ENCODE data around the gene ADAP1. TPM values are rescaled to one million over a fixed set of nuclear protein-coding genes. Genes with fewer than 3 reads are reported as not detected.

The ADAP1 gene
- total RNA-seq, 2 experiments from 2014 or later, result 34.6 to 40.9 TPM

DNA sequence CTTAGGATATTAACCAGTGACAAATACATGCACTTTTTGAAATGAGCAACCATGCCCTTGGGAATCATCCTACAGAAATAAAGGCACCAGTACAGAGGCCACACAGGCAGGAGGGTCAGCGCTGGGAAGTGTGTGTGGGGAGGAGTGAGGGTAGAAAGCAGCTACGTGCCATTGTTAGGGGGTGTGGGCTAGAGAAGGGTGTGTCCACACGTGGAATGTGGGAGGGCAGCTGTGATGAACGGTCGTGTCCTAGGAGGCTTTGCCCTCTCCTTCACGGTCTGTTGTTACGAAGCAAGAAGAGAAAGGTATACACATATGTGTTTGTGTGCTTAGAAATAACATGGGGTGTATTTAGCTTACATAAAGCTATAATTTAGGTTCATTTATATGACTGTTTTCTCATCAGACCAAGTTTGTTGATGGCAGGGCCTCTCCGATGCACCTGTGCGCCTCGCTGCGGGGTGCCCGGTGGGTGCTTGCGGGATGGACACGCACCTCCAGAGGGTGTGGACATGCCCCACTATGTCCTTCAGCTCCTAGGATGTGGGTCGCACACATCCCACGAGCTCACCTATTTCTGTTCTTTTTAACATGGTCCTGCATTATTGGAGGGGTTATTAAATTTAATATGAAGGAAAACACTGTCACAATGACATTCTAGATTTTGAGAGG is 95.0 kb downstream of the ADAP1 start:
- CTCF ChIA-PET, result interaction anchor here (1.1 kb wide), 1 partner anchor 10 kb away, joined by 4 read pairs; no protein-coding TSS in a partner anchor
- no peak for DNase-seq

DNA sequence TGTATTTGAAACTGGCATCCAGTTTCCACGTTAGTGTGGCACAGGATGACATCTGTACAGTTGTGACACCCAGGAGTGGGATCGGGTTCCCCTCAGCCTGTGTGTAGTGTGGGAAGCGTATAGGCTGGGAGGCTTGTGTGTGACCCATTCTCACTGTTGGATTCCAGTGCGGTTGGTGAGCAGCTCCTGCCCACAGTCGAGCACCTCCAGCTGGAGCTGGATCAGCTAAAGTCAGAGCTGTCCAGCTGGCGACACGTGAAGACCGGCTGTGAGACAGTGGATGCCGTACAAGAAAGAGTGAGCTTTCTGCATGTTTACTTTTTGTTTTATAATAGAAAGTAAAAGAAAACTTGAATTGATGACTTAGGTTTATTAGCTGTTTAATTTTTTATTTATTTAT is 96.8 kb downstream of the ADAP1 start:
- Mint-ChIP-seq H3K4me1 (ENCODE audit: low read depth) (no peaks in the 10 kb centered on the region), H3K4me3 (no peak overlapping the region), H3K9me3 (no peaks in the 10 kb centered on the region), H3K27me3 (no peaks in the 10 kb centered on the region), H3K27ac (no peak overlapping the region), H3K36me3 (ENCODE audit: low read depth) (peaks cover 22% of the 10 kb centered on the region)
- ChIA-PET CTCF (interaction anchor here (1.3 kb wide), 1 partner anchor 16 kb away, joined by 6 read pairs; no protein-coding TSS in a partner anchor), POLR2A (interaction anchor here (0.7 kb wide), 1 partner anchor 476 kb away, joined by 4 read pairs; no protein-coding TSS in a partner anchor)
- TF ChIP-seq, protein P1, sequence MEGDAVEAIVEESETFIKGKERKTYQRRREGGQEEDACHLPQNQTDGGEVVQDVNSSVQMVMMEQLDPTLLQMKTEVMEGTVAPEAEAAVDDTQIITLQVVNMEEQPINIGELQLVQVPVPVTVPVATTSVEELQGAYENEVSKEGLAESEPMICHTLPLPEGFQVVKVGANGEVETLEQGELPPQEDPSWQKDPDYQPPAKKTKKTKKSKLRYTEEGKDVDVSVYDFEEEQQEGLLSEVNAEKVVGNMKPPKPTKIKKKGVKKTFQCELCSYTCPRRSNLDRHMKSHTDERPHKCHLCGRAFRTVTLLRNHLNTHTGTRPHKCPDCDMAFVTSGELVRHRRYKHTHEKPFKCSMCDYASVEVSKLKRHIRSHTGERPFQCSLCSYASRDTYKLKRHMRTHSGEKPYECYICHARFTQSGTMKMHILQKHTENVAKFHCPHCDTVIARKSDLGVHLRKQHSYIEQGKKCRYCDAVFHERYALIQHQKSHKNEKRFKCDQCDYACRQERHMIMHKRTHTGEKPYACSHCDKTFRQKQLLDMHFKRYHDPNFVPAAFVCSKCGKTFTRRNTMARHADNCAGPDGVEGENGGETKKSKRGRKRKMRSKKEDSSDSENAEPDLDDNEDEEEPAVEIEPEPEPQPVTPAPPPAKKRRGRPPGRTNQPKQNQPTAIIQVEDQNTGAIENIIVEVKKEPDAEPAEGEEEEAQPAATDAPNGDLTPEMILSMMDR (IDR thresholded peaks at IDR 0.05), result no peak
- DNase-seq (no peak), ATAC-seq (no peak)
- intact Hi-C loops (cut with micrococcal nuclease), result no loop called here

More for the DNA sequence above, 95.0 kb downstream of the ADAP1 start:
- Mint-ChIP-seq H3K36me3 (ENCODE audit: low read depth) (peaks cover 20% of the 10 kb centered on the region), H3K4me3 (no peak overlapping the region), H3K4me1 (ENCODE audit: low read depth) (no peaks in the 10 kb centered on the region), H3K27ac (no peak overlapping the region), H3K27me3 (no peaks in the 10 kb centered on the region), H3K9me3 (no peaks in the 10 kb centered on the region)
- TF ChIP-seq, protein P1 (IDR thresholded peaks at IDR 0.05), result no peak
- ATAC-seq, result no peak
- POLR2A ChIA-PET, result interaction anchor here (1.1 kb wide), 1 partner anchor 8 kb away, joined by 3 read pairs; no protein-coding TSS in a partner anchor
- intact Hi-C loops (cut with micrococcal nuclease), result no loop called here

DNA sequence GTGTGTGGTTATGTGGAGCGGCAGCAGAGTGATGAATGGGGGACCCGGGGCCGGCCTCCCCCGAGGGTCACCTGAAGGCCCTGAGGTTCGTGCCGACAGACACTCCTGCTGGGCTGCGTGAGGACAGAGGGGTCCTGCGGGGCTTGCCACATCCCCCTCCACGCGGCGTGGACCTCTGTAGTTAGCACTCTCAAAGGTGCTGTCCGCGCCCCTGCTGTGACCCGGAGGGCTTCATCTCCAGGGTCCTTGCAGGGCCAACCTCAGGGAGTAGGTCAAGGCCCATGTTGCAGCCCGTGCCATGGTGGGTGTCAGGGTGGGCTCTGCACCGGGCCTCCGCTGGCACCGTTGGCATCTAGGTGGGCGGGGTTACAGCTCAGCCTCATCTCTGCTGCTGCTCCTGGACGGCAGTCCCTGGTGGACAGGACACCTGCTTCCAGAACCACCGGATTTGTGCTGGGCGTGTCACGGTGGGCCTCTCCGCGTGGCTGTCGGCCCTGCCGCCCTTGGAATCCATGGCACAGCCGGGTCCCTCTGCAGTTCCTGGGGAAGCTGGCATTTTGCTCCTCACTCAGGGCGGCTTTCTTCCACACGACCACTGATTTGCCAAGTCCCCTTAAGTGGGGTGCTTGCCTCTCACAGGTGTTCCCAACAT is 97.9 kb downstream of the ADAP1 start:
- intact Hi-C loops (cut with micrococcal nuclease), result no loop called here
- TF ChIP-seq, protein P1 (IDR thresholded peaks at IDR 0.05), result no peak
- DNase-seq (no peak), ATAC-seq (no peak)
- ChIA-PET POLR2A (no interaction called here), CTCF (interaction anchor here (1.3 kb wide), 1 partner anchor 17 kb away, joined by 6 read pairs; no protein-coding TSS in a partner anchor)
- Mint-ChIP-seq H3K4me3 (no peak overlapping the region), H3K36me3 (ENCODE audit: low read depth) (peaks cover 20% of the 10 kb centered on the region), H3K9me3 (no peaks in the 10 kb centered on the region), H3K27me3 (no peaks in the 10 kb centered on the region), H3K27ac (no peak overlapping the region), H3K4me1 (ENCODE audit: low read depth) (no peaks in the 10 kb centered on the region)

DNA sequence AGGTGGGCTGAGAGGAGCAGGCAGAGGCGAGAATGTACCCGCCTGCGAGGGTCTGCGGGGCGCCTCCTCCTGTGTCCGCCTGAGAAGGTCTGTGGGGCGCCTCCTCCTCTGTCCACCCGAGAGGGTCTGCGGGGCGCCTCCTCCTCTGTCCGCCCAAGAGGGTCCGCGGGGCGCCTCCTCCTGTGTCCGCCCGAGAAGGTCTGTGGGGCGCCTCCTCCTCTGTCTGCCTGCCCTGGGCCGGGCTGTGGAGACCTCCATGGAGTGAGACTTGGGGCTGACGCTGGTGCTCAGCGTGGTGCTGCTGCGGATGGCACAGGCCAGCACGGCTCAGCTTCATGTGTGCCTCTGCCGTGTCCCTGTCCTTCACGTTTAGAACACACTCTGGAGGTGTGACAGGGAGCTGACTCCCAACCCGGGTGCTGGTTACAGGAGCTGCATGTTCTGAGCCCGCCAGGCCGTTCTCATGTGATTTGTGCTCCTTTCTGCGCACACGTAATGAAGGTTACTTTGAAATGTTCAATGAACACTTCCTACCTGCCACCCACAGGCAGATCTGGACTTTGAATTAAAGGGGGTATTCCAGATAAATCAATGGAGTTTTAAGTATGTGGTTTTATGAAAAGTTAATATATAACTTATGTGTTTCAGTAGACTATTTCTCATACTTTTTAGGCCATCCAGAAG is 98.7 kb downstream of the ADAP1 start:
- ATAC-seq, result no peak
- Mint-ChIP-seq H3K36me3 (ENCODE audit: low read depth) (peaks cover 20% of the 10 kb centered on the region), H3K4me1 (ENCODE audit: low read depth) (no peaks in the 10 kb centered on the region), H3K4me3 (no peak overlapping the region), H3K27me3 (no peaks in the 10 kb centered on the region), H3K9me3 (no peaks in the 10 kb centered on the region), H3K27ac (no peak overlapping the region)
- ChIA-PET CTCF (no interaction called here), POLR2A (no interaction called here)
- intact Hi-C loops (cut with micrococcal nuclease), result no loop called here
- TF ChIP-seq, protein P1 (IDR thresholded peaks at IDR 0.05), result no peak
- DNase-seq, result no peak

Measured in activated CD8-positive, alpha-beta T cell treated with anti-CD3 and anti-CD28 coated beads for 36 hours (primary cell).